Stimulated activated naive CD8-positive, alpha-beta T cell treated with anti-CD3 and anti-CD28 coated beads, Interleukin-15, amount 100 ng/mL, for 72 hours (primary cell): ENCODE measurements around the gene NAA10.

ENCODE experiments used
- ATAC-seq: fragments of 150-1000 bp; cut with Tn5 transposase; 2 replicates; pipeline ENCODE4 v1.10.0; 2021; ENCODE audit warnings: mild to moderate bottlenecking, moderate library complexity
- DNase-seq, 2 donors: peaks; one replicate each; pipeline ENCODE4 v3.0.0; 2021 to 2022
- H3K27ac Mint-ChIP-seq, 2 donors: one replicate each; pipeline ENCODE4 v1.8.0; 2022; ENCODE audit warnings: mild to moderate bottlenecking in 2 of 2, mixed read lengths in 2 of 2, moderate library complexity in 2 of 2
- H3K27me3 Mint-ChIP-seq: one replicate; pipeline ENCODE4 v1.8.0; 2022; ENCODE audit warnings: mixed read lengths
- H3K4me1 Mint-ChIP-seq: one replicate; pipeline ENCODE4 v1.8.0; 2022; ENCODE audit warnings: mild to moderate bottlenecking, mixed read lengths
- H3K4me3 Mint-ChIP-seq, 2 donors: one replicate each; pipeline ENCODE4 v1.8.0; 2022; ENCODE audit warnings: mild to moderate bottlenecking in 2 of 2, mixed read lengths in 2 of 2, moderate library complexity in 1 of 2
- H3K9me3 Mint-ChIP-seq, 2 donors: one replicate each; pipeline ENCODE4 v1.8.0; 2022; ENCODE audit warnings: mixed read lengths in 2 of 2

NAA10 gene

GRCh38 chrX:153969904-153970356 is 35.1 kb upstream of the NAA10 start:
- DNase-seq (no peak), ATAC-seq (no peak)
- Mint-ChIP-seq H3K9me3 (no peaks in the 10 kb centered on the region), H3K4me3 (peak overlapping the region; percentile 100), H3K27me3 (no peaks in the 10 kb centered on the region), H3K4me1 (peaks cover 53% of the 10 kb centered on the region), H3K27ac (peak overlapping the region; percentile 80 to 100)

- H3K4me3 Mint-ChIP-seq, result peak overlapping the region; percentile 100
- peak overlapping the region; percentile 80 to 83 for H3K27ac Mint-ChIP-seq
- DNase-seq (no peak), ATAC-seq (no peak)
- H3K27me3 Mint-ChIP-seq, result no peaks in the 10 kb centered on the region
- no peaks in the 10 kb centered on the region for H3K9me3 Mint-ChIP-seq
- H3K4me1 Mint-ChIP-seq, result peaks cover 50% of the 10 kb centered on the region
Measured at GRCh38 chrX:153969125-153969903, 34.5 kb upstream of the NAA10 start.

GRCh38 chrX:153968754-153969124 is 33.9 kb upstream of the NAA10 start:
- DNase-seq, result peak in 1 of 2 donors; percentile 61
- ATAC-seq, result no peak
- no peaks in the 10 kb centered on the region for H3K27me3 Mint-ChIP-seq
- no peaks in the 10 kb centered on the region for H3K9me3 Mint-ChIP-seq
- peak overlapping the region; percentile 52 to 76 for H3K27ac Mint-ChIP-seq
- H3K4me1 Mint-ChIP-seq, result peaks cover 44% of the 10 kb centered on the region
- peak overlapping the region; percentile 100 for H3K4me3 Mint-ChIP-seq

GRCh38 chrX:153968255-153968654 is 33.4 kb upstream of the NAA10 start:
- Mint-ChIP-seq H3K27me3 (no peaks in the 10 kb centered on the region), H3K9me3 (no peaks in the 10 kb centered on the region), H3K4me1 (peaks cover 39% of the 10 kb centered on the region), H3K27ac (peak overlapping the region in 1 of 2 donors; percentile 36), H3K4me3 (peak overlapping the region; percentile 100)
- DNase-seq (no peak), ATAC-seq (no peak)

GRCh38 chrX:153967536-153968224 is 32.8 kb upstream of the NAA10 start:
- H3K4me3 Mint-ChIP-seq, result peak overlapping the region; percentile 100
- no peaks in the 10 kb centered on the region for H3K27me3 Mint-ChIP-seq
- H3K27ac Mint-ChIP-seq, result peak overlapping the region; percentile 88 to 98
- H3K9me3 Mint-ChIP-seq, result no peaks in the 10 kb centered on the region
- peak in 1 of 2 donors; percentile 29 for DNase-seq
- peak; percentile 1 for ATAC-seq
- peaks cover 38% of the 10 kb centered on the region for H3K4me1 Mint-ChIP-seq

GRCh38 chrX:153966841-153967535 is 32.2 kb upstream of the NAA10 start:
- peaks cover 38% of the 10 kb centered on the region for H3K4me1 Mint-ChIP-seq
- H3K27ac Mint-ChIP-seq, result peak overlapping the region; percentile 88 to 98
- DNase-seq, result peak in 1 of 2 donors; percentile 59
- no peaks in the 10 kb centered on the region for H3K9me3 Mint-ChIP-seq
- no peaks in the 10 kb centered on the region for H3K27me3 Mint-ChIP-seq
- peak overlapping the region; percentile 100 for H3K4me3 Mint-ChIP-seq
- ATAC-seq, result peak; percentile 66

GRCh38 chrX:153966283-153966688 is 31.4 kb upstream of the NAA10 start:
- DNase-seq, result no peak
- no peaks in the 10 kb centered on the region for H3K9me3 Mint-ChIP-seq
- no peaks in the 10 kb centered on the region for H3K27me3 Mint-ChIP-seq
- H3K4me1 Mint-ChIP-seq, result peaks cover 38% of the 10 kb centered on the region
- peak overlapping the region; percentile 100 for H3K4me3 Mint-ChIP-seq
- no peak for ATAC-seq
- H3K27ac Mint-ChIP-seq, result peak overlapping the region in 1 of 2 donors; percentile 98

GRCh38 chrX:153965406-153965805 is 30.6 kb upstream of the NAA10 start:
- Mint-ChIP-seq H3K4me3 (peak overlapping the region; percentile 13 to 31), H3K27me3 (no peaks in the 10 kb centered on the region), H3K9me3 (no peaks in the 10 kb centered on the region), H3K4me1 (peaks cover 38% of the 10 kb centered on the region), H3K27ac (peak overlapping the region in 1 of 2 donors; percentile 59)
- no peak for DNase-seq
- ATAC-seq, result no peak

- DNase-seq (no peak), ATAC-seq (no peak)
- Mint-ChIP-seq H3K4me3 (no peak overlapping the region), H3K9me3 (no peaks in the 10 kb centered on the region), H3K27ac (peak overlapping the region in 1 of 2 donors; percentile 54), H3K4me1 (peaks cover 38% of the 10 kb centered on the region), H3K27me3 (no peaks in the 10 kb centered on the region)
Measured at GRCh38 chrX:153964105-153964504, 29.3 kb upstream of the NAA10 start.

- H3K4me1 Mint-ChIP-seq, result peaks cover 38% of the 10 kb centered on the region
- DNase-seq (no peak), ATAC-seq (no peak)
- no peak overlapping the region for H3K27ac Mint-ChIP-seq
- H3K27me3 Mint-ChIP-seq, result no peaks in the 10 kb centered on the region
- no peaks in the 10 kb centered on the region for H3K9me3 Mint-ChIP-seq
- no peak overlapping the region for H3K4me3 Mint-ChIP-seq
Measured at GRCh38 chrX:153963546-153963945, 28.7 kb upstream of the NAA10 start.

- H3K9me3 Mint-ChIP-seq, result no peaks in the 10 kb centered on the region
- no peak overlapping the region for H3K4me3 Mint-ChIP-seq
- peaks cover 18% of the 10 kb centered on the region for H3K4me1 Mint-ChIP-seq
- H3K27ac Mint-ChIP-seq, result no peak overlapping the region
- no peak for ATAC-seq
- no peaks in the 10 kb centered on the region for H3K27me3 Mint-ChIP-seq
- no peak for DNase-seq
Measured at GRCh38 chrX:153961292-153961691, 26.5 kb upstream of the NAA10 start.

GRCh38 chrX:153960786-153961185 is 25.9 kb upstream of the NAA10 start:
- Mint-ChIP-seq H3K4me1 (peaks cover 18% of the 10 kb centered on the region), H3K27ac (no peak overlapping the region), H3K4me3 (no peak overlapping the region), H3K27me3 (no peaks in the 10 kb centered on the region), H3K9me3 (no peaks in the 10 kb centered on the region)
- no peak for DNase-seq
- no peak for ATAC-seq

- Mint-ChIP-seq H3K27ac (peak overlapping the region in 1 of 2 donors; percentile 93), H3K9me3 (no peaks in the 10 kb centered on the region), H3K4me3 (no peak overlapping the region), H3K27me3 (no peaks in the 10 kb centered on the region), H3K4me1 (peaks cover 18% of the 10 kb centered on the region)
- no peak for DNase-seq
- no peak for ATAC-seq
Measured at GRCh38 chrX:153960077-153960476, 25.2 kb upstream of the NAA10 start.

GRCh38 chrX:153959649-153960048 is 24.8 kb upstream of the NAA10 start:
- H3K4me3 Mint-ChIP-seq, result no peak overlapping the region

GRCh38 chrX:153958605-153959004 is 23.8 kb upstream of the NAA10 start:
- no peaks in the 10 kb centered on the region for H3K27me3 Mint-ChIP-seq
- H3K27ac Mint-ChIP-seq, result no peak overlapping the region
- ATAC-seq, result no peak
- no peak overlapping the region for H3K4me3 Mint-ChIP-seq
- peaks cover 22% of the 10 kb centered on the region for H3K4me1 Mint-ChIP-seq
- H3K9me3 Mint-ChIP-seq, result no peaks in the 10 kb centered on the region
- no peak for DNase-seq

More at GRCh38 chrX:153959649-153960048, 24.8 kb upstream of the NAA10 start:
- DNase-seq (no peak), ATAC-seq (no peak)
- no peaks in the 10 kb centered on the region for H3K9me3 Mint-ChIP-seq
- H3K27ac Mint-ChIP-seq, result no peak overlapping the region
- no peaks in the 10 kb centered on the region for H3K27me3 Mint-ChIP-seq
- H3K4me1 Mint-ChIP-seq, result peaks cover 16% of the 10 kb centered on the region

GRCh38 chrX:153957224-153957623 is 22.4 kb upstream of the NAA10 start:
- ATAC-seq, result no peak
- Mint-ChIP-seq H3K9me3 (no peaks in the 10 kb centered on the region), H3K27me3 (no peaks in the 10 kb centered on the region), H3K4me3 (no peak overlapping the region), H3K27ac (peak overlapping the region in 1 of 2 donors; percentile 44), H3K4me1 (peaks cover 32% of the 10 kb centered on the region)
- DNase-seq, result no peak
